ENCODE data around the gene SCAF8.

Gene SCAF8

DNA sequence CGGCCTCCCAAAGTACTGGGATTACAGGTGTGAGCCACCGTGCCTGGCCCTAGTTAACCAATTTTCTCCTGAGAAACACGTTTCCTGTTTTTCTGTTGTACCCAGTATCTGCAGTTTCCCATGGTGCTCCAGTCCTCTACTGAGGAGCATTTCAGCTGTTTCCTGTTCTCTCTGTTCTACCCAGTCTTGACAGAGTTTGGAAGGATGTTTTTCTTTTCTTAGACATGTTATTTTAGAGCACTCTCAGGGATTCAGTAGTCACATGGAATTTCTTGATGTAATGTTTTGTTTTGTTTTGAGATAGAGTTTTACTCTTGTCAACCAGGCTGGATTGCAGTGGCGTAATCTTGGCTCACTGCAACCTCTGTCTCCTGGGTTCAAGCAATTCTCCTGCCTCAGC, 132.1 kb downstream of the SCAF8 start:
- H3K27me3 ChIP-seq (ENCODE audit: insufficient read depth, low read depth, severe bottlenecking), result no peaks in the 10 kb centered on the region
- H3K4me3 ChIP-seq (ENCODE audit: low read depth, low read length), result no peak overlapping the region
- no peaks in the 10 kb centered on the region for H3K9me3 ChIP-seq (ENCODE audit: severe bottlenecking)
- TF ChIP-seq, protein P1, sequence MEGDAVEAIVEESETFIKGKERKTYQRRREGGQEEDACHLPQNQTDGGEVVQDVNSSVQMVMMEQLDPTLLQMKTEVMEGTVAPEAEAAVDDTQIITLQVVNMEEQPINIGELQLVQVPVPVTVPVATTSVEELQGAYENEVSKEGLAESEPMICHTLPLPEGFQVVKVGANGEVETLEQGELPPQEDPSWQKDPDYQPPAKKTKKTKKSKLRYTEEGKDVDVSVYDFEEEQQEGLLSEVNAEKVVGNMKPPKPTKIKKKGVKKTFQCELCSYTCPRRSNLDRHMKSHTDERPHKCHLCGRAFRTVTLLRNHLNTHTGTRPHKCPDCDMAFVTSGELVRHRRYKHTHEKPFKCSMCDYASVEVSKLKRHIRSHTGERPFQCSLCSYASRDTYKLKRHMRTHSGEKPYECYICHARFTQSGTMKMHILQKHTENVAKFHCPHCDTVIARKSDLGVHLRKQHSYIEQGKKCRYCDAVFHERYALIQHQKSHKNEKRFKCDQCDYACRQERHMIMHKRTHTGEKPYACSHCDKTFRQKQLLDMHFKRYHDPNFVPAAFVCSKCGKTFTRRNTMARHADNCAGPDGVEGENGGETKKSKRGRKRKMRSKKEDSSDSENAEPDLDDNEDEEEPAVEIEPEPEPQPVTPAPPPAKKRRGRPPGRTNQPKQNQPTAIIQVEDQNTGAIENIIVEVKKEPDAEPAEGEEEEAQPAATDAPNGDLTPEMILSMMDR (IDR thresholded peaks at IDR 0.05; ENCODE audit: low read depth, low read length), result no peak
- DNase-seq, result no peak
- H3K36me3 ChIP-seq, result no peaks in the 10 kb centered on the region
- no peak overlapping the region for H3K27ac ChIP-seq

DNA sequence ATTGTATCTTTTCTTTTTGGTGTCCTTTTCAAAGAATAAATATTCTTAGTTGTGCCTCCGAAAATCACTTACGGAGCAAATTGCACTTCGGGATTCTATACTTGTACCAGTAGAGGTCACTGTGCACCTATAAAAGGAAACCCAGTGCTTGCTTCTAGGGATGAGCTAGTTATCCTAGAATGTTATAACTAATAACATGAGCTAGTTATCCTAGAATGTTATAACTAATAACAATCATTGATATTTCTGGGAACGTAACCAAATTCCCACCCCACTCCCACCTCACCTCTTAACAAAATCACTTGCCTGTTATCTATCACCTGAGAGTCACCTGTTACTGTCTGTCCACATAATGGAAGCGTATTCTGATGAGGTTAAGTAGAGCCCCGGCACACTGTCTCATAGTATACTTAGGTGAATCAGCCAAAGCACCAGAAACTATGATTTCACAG, 135.0 kb downstream of the SCAF8 start:
- H3K36me3 ChIP-seq, result no peaks in the 10 kb centered on the region
- H3K27ac ChIP-seq, result no peak overlapping the region
- no peaks in the 10 kb centered on the region for H3K27me3 ChIP-seq (ENCODE audit: insufficient read depth, low read depth, severe bottlenecking)
- no peaks in the 10 kb centered on the region for H3K9me3 ChIP-seq (ENCODE audit: severe bottlenecking)
- DNase-seq, result peak; percentile 16
- TF ChIP-seq, protein P1 (IDR thresholded peaks at IDR 0.05; ENCODE audit: low read depth, low read length), result peak; percentile 43; the same call in 1 of the 2 replicates
- no peak overlapping the region for H3K4me3 ChIP-seq (ENCODE audit: low read depth, low read length)

DNA sequence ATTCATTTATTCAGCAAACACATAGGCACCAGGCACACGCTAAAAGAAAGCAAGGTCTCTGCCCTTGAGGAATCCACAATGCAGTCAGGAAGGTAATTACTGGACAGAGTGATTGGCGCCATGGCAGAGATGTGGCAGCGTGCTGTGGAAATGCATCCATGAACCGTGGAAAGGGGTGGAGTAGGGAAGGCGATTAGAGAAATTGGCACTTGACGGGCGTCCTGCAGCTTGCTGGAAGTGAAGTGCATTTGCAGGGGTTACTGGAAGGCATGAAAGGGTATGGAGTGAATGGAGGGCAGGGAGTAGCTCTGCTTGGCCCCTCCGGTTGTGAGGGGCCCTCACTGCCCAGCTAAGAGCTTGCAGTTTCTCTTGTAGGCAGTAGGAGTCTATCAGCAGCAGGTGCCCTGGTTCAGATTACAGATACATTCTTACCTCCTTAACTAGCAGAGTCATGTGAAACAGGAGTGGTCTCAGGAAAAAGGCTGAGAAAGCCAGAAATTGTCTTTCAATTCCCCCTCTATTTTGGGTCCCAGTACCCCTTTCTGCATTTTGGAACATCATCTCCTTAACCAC, 139.4 kb downstream of the SCAF8 start:
- Histone ChIP-seq H3K4me3 (ENCODE audit: low read depth, low read length) (no peak overlapping the region), H3K36me3 (no peaks in the 10 kb centered on the region), H3K27me3 (ENCODE audit: insufficient read depth, low read depth, severe bottlenecking) (no peaks in the 10 kb centered on the region), H3K27ac (no peak overlapping the region), H3K9me3 (ENCODE audit: severe bottlenecking) (no peaks in the 10 kb centered on the region)
- DNase-seq, result no peak
- TF ChIP-seq, protein P1 (IDR thresholded peaks at IDR 0.05; ENCODE audit: low read depth, low read length), result peak; percentile 32; the same call in 1 of the 2 replicates

DNA sequence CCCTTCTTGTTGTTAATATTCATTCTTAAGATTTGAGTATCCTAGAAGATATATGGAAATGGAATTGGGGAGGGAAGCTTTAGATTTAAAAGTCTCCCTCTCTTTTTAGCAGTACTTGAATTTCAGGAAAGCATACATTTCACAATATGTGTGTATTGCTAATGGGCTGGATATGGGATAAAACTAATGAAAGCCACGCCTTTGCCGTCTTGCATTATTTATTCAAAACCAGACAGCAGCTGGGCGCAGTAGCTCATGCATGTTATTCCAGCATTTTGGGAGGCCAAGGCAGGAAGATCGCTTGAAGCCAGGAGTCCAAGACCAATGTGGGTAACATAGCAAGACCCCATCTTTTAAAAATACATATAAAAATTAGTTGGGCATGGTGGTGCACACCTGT, 140.3 kb downstream of the SCAF8 start:
- H3K36me3 ChIP-seq, result no peaks in the 10 kb centered on the region

DNA sequence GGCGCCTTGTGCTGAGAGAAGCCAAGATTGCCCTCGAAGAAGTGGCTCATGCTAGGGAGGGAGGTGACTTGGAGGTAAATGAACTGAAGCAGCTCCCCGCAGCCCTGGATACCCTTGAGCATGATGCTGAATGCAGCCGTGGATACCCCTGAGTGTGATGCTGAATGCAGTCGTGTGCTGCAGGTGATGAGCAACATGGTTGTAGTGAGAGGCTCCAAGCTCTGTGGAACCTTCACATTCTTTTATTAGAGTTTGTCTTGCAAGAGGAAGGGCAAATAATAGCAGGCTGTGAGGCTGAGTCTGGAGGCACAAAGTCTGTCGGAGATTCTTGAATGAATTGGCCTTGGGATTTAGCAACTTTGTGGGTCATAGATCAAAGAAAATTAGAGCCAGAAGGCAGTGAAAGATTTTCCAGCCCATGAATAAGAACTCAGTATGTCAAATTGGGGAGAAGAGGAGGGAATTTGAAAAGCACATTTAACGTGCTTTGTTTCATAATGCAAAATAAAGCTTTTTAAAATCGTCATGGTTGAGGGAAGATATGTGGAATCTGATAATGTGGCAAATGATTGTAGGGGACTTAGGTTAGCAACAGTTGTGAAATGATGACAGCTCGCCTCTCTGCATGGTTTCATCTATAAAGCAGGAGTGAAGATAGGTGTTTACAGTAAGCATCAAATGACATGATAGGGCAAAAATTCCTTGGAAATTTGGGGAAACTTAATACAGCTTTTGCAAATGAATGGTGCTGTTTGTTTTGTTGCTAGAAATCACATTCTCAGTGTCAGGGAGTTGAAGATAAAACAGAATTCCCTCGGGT, 141.8 kb downstream of the SCAF8 start:
- DNase-seq, result no peak
- H3K9me3 ChIP-seq (ENCODE audit: severe bottlenecking), result no peaks in the 10 kb centered on the region
- TF ChIP-seq, protein P1 (IDR thresholded peaks at IDR 0.05; ENCODE audit: low read depth, low read length), result no peak

More for the DNA sequence above, 140.3 kb downstream of the SCAF8 start:
- DNase-seq, result no peak
- Histone ChIP-seq H3K27ac (no peak overlapping the region), H3K4me3 (ENCODE audit: low read depth, low read length) (no peak overlapping the region), H3K9me3 (ENCODE audit: severe bottlenecking) (no peaks in the 10 kb centered on the region), H3K27me3 (ENCODE audit: insufficient read depth, low read depth, severe bottlenecking) (no peaks in the 10 kb centered on the region)
- TF ChIP-seq, protein P1 (IDR thresholded peaks at IDR 0.05; ENCODE audit: low read depth, low read length), result no peak

More for the DNA sequence above, 141.8 kb downstream of the SCAF8 start:
- no peaks in the 10 kb centered on the region for H3K27me3 ChIP-seq (ENCODE audit: insufficient read depth, low read depth, severe bottlenecking)
- no peak overlapping the region for H3K4me3 ChIP-seq (ENCODE audit: low read depth, low read length)
- H3K36me3 ChIP-seq, result no peaks in the 10 kb centered on the region
- H3K27ac ChIP-seq, result no peak overlapping the region

Data from WERI-Rb-1 (cell line).